GM21576 (cell line): ENCODE measurements around the gene NELFB.

ENCODE experiments used
- ATAC-seq: cut with Tn5 transposase; IDR thresholded peaks from one replicate; pipeline ENCODE4 v1.9.1; 2021; ENCODE audit warnings: mild to moderate bottlenecking, moderate library complexity; ENCODE audit not compliant: unreplicated experiment

The NELFB gene

GRCh38 chr9:137301081-137301947, 46.2 kb downstream of the NELFB start:
- ATAC-seq, result peak; percentile 8

- ATAC-seq, result peak; percentile 61
Observed at GRCh38 chr9:137302118-137302448, 47.0 kb downstream of the NELFB start, which contains the start of gene NRARP. Gene NRARP, minus strand, starts transcription at chr9:137302271. Its CDS starts 343 bp downstream, at chr9:137301928.

DNA sequence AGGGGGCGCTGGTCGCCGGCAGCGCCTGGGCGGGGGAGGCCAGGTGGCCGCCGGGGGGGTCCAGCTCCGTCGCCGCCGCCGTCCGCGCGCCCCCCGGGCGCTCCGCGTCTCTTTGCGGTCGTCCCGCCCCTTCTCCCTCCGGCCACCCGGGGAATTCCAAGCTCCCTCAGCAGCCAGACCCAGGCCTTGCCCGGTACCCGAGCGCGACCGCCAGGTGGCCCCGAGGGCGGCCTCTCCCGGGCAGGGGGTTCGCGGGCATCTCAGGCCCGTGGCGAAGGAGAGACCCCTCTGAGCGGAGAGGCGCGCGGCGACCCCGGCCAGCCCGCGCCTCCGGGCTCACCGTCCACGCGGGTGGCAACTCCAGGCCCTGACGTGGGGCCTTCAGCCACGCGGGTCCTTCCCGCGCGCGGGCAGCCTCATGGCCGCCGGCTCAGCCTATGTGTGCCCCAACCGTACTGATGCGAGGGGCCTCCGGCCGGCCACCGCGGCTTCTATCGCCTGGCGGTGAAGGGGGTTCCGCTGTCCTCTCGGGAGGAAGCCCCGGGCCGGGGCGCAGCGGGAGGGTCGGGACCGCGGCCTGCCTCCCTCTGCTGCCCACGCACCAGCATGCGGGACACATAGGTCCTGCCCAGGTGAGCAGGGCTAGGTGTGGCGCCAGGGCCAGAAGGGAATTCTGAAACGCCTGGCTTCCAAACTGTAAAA, 47.5 kb downstream of the NELFB start:
- peak; percentile 38 for ATAC-seq

GRCh38 chr9:137303151-137303892, 48.2 kb downstream of the NELFB start:
- ATAC-seq, result no peak

DNA sequence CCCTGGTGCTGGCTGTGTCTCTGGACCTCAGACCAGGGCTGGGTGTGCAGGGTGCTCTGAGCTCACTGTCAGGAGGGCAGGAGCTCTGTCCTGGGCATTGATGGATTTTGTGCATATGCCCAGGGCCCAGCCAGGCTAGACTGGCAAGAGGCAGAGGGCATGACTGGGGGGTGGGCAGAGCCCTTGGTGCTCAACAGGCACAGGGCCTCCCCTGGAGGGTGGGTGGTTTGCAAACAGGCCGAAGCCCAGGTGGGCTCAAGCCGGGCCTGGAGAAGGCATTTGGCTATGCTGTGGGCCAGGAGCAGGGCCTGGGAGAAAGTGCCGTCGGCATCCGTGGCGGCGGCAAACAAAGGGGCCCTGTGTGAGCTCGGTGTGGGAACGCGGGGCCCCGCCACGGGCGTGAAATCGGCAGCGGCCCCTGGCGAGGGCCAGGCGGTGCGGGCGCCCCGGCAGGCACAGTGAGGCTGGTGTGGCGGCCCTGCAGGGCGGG, 48.8 kb downstream of the NELFB start:
- ATAC-seq, result no peak

DNA sequence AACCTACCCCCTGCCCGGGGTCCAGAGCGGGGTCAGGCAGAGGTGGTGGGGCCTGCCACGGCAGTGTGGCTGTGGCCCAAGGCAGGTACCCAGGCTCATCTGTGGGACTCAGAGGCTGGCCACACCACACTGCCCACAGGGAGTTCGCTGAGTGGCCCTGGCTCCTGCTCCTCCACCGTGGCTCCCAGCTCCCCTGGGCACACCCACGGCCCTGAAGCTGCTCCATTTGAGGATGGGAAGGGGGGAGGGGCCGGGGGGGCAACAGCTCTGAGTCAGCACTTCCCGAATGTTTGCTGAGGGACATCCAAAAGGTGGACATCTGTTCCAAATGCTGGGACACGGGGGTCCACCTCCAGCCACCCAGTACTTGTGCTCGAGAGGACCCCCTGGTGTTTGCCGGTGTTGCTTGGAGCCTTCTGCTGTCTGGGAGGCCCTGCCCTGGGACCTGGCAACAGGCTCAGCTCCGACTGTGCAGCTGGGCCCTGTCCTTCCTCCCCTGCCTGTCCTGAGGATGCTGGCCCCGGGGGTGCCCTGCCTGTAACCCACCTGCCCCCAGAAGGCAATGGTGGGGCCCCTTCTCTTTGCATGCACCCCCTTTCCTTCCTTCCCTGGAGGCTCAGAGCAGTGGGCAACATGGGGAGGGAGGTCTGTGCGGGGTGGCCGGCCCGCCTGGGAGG, 49.4 kb downstream of the NELFB start:
- no peak for ATAC-seq

DNA sequence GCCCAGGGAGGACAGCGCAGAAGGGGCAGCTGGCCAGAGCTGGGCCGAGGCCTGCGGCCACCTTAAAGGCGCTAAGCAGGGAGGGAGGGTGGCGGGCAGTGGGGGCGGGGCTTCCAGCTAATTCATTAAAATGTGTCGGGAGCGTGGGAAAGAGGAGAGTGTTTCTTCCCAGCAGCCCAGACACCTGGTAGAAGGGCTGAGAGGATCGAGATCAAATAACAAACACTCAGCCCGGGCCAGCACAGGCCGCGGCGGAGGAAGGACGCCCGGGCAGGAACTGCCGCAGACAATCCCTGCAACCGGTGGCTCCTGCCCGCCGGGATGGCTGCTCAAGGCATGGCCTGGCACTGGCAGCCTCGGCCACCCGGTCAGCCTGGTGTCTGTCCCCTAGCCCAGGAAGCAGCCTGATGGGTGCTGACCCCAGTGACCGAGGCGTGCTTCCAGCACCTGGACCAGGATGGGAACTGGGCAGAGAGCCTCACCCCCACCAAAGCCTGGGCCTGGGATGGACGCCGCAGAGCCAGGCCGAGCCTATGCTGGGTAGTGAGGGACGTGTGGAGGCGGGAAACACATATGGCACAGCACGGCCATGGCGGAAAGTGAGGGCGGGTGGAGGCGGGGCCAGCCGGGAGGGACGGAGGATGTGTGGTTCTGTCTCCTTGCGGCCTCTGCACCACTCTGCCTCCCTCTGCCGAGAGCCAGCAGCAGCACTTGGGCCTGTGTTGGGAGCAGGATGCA, 50.1 kb downstream of the NELFB start:
- ATAC-seq, result no peak

DNA sequence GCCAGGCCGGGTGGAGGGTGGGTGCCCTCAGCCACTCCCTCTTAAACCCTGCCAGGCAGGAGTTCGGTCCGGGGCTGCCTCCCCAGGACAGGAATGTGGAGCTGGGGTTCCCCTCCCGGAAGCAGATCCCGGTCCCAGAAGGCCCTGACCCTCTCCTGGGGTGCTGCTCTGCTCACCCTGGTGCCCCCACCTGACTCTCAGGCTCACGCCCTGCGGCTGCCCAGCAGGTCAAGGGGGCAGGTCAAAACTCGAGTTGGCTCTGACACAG, 50.6 kb downstream of the NELFB start:
- no peak for ATAC-seq

DNA sequence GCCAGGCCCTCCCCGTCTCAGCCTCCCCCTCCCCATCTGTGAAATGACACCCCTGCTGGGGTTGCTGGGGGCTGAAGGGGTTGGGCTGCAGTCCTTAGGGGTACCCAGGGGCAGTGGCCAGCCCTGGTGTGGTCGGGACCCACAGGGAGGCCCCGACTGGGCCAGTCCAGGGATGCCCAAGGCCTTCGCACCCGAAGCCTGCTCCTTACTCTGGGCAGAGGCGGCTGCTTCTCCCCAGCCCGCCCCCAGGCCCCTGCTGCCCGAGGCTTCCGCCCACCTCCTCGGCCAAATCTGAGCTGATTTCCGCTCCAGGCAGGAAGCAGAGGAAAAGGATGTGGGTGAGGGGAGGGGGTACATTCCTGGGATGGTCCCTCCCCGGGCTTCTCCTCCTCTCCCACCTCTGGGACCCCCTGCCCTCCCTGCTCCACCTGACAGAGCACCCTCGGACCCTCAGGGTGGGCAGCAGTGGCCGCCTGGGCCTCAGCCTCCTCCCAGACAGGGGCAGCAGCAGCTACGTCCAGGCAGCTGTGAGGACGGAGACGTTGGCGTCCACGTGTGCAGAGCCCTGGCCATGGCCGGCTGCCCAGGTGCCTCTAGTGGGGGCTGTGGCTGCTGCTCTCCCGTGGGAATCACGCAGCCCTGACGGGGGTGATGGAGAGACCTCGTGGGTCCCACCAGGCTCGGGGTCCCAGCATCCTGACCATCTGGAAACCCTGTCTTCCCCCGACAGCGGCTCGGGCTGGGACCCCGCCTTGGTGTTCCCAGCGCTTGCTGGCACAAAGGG, 51.1 kb downstream of the NELFB start:
- no peak for ATAC-seq

DNA sequence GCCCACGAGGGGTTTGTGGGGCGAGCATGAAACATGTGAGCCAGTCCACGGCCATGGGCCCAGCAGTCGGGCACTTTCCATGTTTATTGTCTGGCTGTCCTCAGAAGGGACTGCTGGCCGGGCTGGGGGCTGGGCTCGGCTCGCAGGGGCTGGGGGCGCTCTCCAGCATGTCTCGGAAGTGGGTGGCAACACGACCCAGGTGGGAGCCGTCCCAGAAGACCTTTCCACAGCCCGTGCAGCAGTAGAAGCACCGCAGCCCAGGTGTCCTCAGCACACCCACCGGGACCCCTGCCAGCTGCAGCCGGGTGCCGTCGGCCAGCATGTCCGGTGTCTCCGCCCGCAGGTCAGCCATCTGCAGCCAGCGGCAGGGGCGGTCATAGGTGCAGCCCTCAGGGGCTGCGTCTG, 51.7 kb downstream of the NELFB start:
- ATAC-seq, result no peak

DNA sequence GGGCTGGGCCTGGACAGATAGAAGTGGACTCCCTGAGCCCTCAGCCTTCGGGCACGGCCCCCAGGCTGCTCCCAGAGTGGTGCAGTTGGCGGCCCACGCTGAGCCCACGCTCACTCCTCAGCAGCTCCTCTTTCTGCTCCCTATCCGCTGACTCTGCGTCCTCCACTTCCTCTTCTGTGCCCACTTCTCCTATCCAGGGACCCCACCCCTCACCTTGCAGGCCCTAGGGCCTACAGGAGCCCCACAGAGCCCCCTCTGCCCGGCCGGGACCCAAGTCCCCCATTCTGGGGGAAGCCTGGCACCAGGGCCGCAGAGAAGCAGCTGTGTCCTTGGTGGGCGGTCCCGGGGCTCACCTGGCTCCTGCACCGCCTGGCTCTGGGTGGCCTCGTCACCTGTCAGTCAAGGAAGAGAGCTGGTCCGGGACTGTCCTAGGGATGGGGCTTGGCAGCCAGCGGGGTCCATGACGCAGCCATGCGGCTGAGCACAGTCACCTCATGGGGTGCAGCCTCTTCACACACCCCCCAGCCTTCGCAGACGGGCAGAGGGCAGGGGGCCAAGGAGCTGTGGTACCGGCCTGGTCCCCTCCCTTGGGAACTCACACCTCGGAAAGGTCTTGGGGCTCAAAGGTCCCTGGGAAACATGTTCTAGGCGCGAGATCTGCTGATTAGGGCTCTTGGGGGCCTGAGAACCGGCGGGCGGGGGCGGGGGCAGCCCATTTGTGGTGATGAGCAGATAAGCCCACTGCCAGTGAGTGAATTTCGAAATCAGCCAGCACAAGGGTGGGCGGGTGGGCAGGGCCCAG, 52.3 kb downstream of the NELFB start:
- ATAC-seq, result no peak

DNA sequence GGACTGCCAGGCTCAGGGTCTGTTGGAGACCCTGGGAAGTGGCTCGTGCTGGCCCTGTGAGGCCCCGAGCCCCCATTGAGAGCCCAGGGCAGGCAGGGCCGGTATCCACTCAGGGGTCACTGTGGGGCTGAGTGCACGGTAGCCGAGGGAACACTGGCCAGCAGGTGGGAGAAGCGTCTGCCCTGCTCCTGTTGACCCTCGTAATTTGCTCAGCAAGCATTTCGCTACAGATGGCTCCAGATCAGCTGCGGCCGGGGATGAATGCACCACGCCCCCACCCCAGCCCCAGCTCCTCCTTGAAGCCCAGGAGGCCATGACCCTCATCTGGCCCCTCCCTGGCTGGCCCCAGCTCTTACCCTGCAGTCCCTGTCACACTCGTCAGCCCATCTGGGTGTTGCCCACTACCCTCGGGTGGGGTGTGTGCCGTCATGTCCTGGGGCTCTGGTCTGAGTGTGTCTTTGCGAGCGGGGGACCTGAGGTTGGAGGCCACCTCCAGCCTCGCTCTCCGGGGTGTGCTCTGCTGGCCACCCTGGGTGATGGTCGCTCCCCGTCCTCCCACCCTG, 53.0 kb downstream of the NELFB start:
- no peak for ATAC-seq

DNA sequence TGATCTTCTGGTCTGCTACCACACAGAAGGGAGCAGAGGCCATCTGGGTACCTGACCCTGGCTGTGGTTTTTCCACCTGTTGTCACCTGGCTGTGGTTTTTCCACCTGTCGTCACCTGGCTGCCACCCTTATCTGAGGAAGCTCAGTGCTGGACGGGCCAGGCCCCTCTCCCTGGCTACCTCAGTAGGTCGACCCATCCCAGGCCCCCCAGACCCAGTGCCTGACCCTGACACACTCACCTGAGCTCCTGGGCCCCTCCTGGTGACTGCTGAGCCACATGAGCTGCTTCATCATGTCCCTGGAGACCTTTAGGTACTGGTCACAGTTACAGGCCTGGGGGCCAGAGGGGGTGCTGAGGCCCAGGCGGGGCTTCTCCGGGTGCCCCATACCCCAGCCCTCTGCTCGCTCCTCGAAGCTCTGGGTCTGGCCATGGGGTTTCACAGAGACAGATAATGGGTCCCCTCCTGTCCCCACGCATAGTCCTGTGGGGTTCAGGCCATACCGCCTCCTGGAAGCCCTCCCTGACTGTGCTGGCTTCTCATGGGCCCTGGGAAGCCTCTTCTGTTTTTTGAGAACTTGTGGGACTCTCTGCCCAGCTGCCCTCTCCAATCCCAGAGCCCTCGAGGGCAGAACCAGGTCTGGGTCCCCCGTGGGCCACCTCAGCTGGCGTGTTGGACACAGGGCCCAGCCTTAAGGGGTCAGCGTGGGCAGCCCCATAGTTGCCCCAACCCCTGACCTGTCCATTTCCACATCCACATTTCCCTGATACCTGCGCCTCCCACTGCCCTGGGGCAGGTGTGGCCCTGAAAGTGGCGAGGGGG, 54.5 kb downstream of the NELFB start:
- ATAC-seq, result no peak

DNA sequence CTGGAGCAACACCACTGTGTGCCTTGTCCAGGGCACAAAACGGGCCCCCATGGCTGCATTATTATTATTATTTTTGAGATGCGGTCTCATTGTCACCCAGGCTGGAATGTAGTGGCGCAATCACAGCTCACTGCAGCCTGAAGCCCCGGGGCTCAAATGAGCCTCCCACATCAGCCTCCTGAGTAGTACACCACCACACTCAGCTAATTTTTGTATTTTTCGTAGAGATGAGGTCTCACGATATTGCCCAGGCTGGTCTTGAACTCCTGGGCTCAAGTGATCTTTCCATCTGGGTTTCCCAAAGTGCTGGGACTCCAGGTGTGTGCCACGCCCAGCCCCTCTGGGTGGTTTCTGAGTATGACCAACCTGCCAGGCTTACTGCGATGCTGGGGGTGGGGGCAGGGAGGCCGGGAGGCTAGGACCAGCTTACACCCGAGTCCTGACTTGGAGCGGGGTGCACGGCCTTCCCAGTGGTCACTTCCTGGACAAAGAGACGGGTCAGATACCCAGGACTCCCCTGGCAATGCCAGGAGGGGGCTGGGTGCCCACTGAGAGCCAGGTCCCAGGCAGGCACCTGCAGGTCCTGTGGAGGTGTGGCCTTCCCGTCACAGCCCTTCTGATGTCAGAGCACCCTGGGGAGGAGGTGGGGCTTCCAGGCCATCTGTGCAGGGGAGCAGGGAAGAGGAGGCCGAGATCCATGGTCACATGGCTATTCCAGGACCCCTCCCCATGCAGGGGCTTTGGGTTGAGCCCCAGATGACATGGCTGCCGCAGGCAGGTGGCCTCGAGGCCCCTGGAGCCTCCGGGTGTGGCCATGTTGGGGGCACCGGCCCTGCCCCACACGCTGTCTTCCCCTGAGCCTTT, 55.3 kb downstream of the NELFB start:
- ATAC-seq, result no peak

- ATAC-seq, result no peak
Observed at GRCh38 chr9:137311171-137311985, 56.3 kb downstream of the NELFB start.
